ENCODE data around the gene ZNF165. TPM values are rescaled to one million over a fixed set of nuclear protein-coding genes. Genes with fewer than 3 reads are reported as not detected.
"Not testable (repeated sequence)": the region's sequence is repeated elsewhere in the genome, so short reads cannot be mapped to it uniquely, and the experiment has no call there.

Gene ZNF165
- total RNA-seq (0.33 and 0.51 TPM in 2 replicates), polyA plus RNA-seq (0.14 and 0.23 TPM in 2 replicates), polyA minus RNA-seq (ENCODE audit: low replicate concordance) (not detected in 2 replicates)
- polyA plus RNA-seq (2012): 0.15 and 0.23 TPM in 2 replicates

DNA sequence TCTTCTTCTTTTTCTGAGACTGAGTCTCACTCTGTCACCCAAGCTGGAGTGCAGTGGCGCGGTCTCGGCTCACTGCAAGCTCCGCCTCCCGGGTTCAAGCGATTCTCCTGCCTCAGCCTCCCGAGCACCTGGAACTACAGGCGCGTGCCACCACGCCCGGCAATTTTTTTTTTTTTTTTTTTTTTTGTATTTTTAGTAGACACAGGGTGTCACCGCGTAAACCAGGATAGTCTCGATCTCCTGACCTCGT is at the start of gene ZNF165:
ZNF165 (plus strand) TSS at position 188 of the 250 bp plus-strand sequence. CDS start 4,913 bp downstream, outside the sequence.
- Histone ChIP-seq H3K4me3 (replicated peaks in 1 of 4; ENCODE audit: control extremely low read depth in 1 of 4, insufficient read depth in 1 of 4, low read depth in 3 of 4, low read length in 4 of 4) (peak within 1 kb of the TSS; percentile 65 to 79 (median 72)), H2AFZ (ENCODE audit: low read length) (peak within 1 kb of the TSS; percentile 94), H3K9ac (ENCODE audit: insufficient read depth, low read length) (peak within 1 kb of the TSS; percentile 88), H3K4me2 (ENCODE audit: extremely low read depth, insufficient read depth, low read length) (peak within 1 kb of the TSS; percentile 90), H3K27ac (ENCODE audit: insufficient read depth, low read length) (peak within 1 kb of the TSS; percentile 99)
- H3K36me3 ChIP-seq (ENCODE audit: control insufficient read depth, insufficient read depth, low read length); H3K27me3 ChIP-seq (ENCODE audit: control insufficient read depth, insufficient read depth, low read length); DNase-seq (ENCODE audit: low read depth in 2 of 2); H3K4me1 ChIP-seq (ENCODE audit: control insufficient read depth, extremely low read depth, insufficient read depth, low read length); H4K20me1 ChIP-seq (ENCODE audit: control insufficient read depth, extremely low read depth, insufficient read depth, low read length); H3K9me3 ChIP-seq (ENCODE audit: control insufficient read depth, insufficient read depth, low read depth, low read length); H3K79me2 ChIP-seq (ENCODE audit: control insufficient read depth, insufficient read depth, low read length): not testable (repeated sequence)

DNA sequence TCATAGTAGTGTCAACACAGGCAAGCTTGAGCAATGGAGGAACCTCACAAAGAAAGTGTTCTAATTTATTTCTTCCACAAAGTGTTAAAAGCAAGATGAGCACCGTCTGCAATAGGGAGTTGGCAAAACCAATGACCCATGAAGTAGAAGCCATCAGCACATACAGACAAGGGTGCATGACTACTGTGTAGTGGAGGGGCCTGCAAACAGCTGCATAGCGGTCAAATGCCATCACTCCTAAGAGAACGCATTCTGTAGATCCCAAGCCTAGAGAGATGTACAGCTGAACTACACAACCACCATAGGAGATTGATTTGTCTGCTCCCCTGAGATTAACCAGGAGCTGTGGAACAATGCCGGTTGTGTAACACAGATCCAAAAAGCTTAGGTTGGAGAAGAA is 26.8 kb upstream of the ZNF165 start:
- Histone ChIP-seq H3K27me3 (ENCODE audit: control insufficient read depth, insufficient read depth, low read length) (no peaks in the 10 kb centered on the region), H3K9me3 (ENCODE audit: control insufficient read depth, insufficient read depth, low read depth, low read length) (no peaks in the 10 kb centered on the region), H3K4me3 (replicated peaks in 1 of 4; ENCODE audit: control extremely low read depth in 1 of 4, insufficient read depth in 1 of 4, low read depth in 3 of 4, low read length in 4 of 4) (no peak overlapping the region), H3K9ac (ENCODE audit: insufficient read depth, low read length) (no peak overlapping the region), H2AFZ (ENCODE audit: low read length) (no peak overlapping the region), H3K4me1 (ENCODE audit: control insufficient read depth, extremely low read depth, insufficient read depth, low read length) (no peaks in the 10 kb centered on the region), H3K79me2 (ENCODE audit: control insufficient read depth, insufficient read depth, low read length) (no peaks in the 10 kb centered on the region), H3K27ac (ENCODE audit: insufficient read depth, low read length) (no peak overlapping the region), H3K36me3 (ENCODE audit: control insufficient read depth, insufficient read depth, low read length) (no peaks in the 10 kb centered on the region), H4K20me1 (ENCODE audit: control insufficient read depth, extremely low read depth, insufficient read depth, low read length) (no peaks in the 10 kb centered on the region), H3K4me2 (ENCODE audit: extremely low read depth, insufficient read depth, low read length) (no peak overlapping the region)
- TF ChIP-seq CTCF (conservative IDR thresholded peaks at IDR 0.05 in 1 of 2, IDR thresholded peaks at IDR 0.05 in 1 of 2; ENCODE audit: low read depth in 1 of 2, low read length in 2 of 2) (no peak), EZH2 (IDR thresholded peaks at IDR 0.05; ENCODE audit: low read length, missing control alignments) (no peak)
- no peak for DNase-seq (ENCODE audit: low read depth in 2 of 2)

GRCh38 chr6:28060405-28060804 is 20.0 kb upstream of the ZNF165 start:
- H3K27ac ChIP-seq (ENCODE audit: insufficient read depth, low read length): no peak overlapping the region
- H4K20me1 ChIP-seq (ENCODE audit: control insufficient read depth, extremely low read depth, insufficient read depth, low read length): no peaks in the 10 kb centered on the region
- no peak overlapping the region for H3K9ac ChIP-seq (ENCODE audit: insufficient read depth, low read length)
- H3K4me3 ChIP-seq (replicated peaks in 1 of 4; ENCODE audit: control extremely low read depth in 1 of 4, insufficient read depth in 1 of 4, low read depth in 3 of 4, low read length in 4 of 4): no peak overlapping the region
- DNase-seq (ENCODE audit: low read depth in 2 of 2): no peak
- no peaks in the 10 kb centered on the region for H3K9me3 ChIP-seq (ENCODE audit: control insufficient read depth, insufficient read depth, low read depth, low read length)
- no peak overlapping the region for H2AFZ ChIP-seq (ENCODE audit: low read length)
- H3K79me2 ChIP-seq (ENCODE audit: control insufficient read depth, insufficient read depth, low read length): no peaks in the 10 kb centered on the region
- H3K27me3 ChIP-seq (ENCODE audit: control insufficient read depth, insufficient read depth, low read length): no peaks in the 10 kb centered on the region
- TF ChIP-seq CTCF (conservative IDR thresholded peaks at IDR 0.05 in 1 of 2, IDR thresholded peaks at IDR 0.05 in 1 of 2; ENCODE audit: low read depth in 1 of 2, low read length in 2 of 2) (no peak), EZH2 (IDR thresholded peaks at IDR 0.05; ENCODE audit: low read length, missing control alignments) (no peak)
- H3K4me2 ChIP-seq (ENCODE audit: extremely low read depth, insufficient read depth, low read length): no peak overlapping the region
- H3K36me3 ChIP-seq (ENCODE audit: control insufficient read depth, insufficient read depth, low read length): no peaks in the 10 kb centered on the region
- H3K4me1 ChIP-seq (ENCODE audit: control insufficient read depth, extremely low read depth, insufficient read depth, low read length): no peaks in the 10 kb centered on the region

All from fibroblast of lung (primary cell).